SK-N-SH (cell line): ENCODE data around the gene CAV1. TPM values are rescaled to one million over a fixed set of nuclear protein-coding genes. Genes with fewer than 3 reads are reported as not detected.
"Not testable (repeated sequence)": the region's sequence is repeated elsewhere in the genome, so short reads cannot be mapped to it uniquely, and the experiment has no call there.

Source experiments
- CTCF ChIA-PET: fragments of 300-600, 350-600 bp; formaldehyde crosslinking; extraction: SDS; loops from one replicate; lab custom pipeline; 2021; lab: Yijun Ruan, JAX
- POLR2A ChIA-PET: fragments of 350-600 bp; sonication (Branson Sonifier 250); formaldehyde crosslinking; extraction: SDS; loops from one replicate; lab custom pipeline; 2020; ENCODE audit warnings: antibody characterized with exemption, inconsistent platforms; lab: Yijun Ruan, JAX
- DNase-seq: peaks from one replicate; pipeline ENCODE4 v3.0.0; 2012
- H2AFZ ChIP-seq: fragments of 200-600 bp; sonication (generic); 2 replicates; pipeline ENCODE4 v1.8.1; 2016; ENCODE audit warnings: antibody characterized with exemption, mild to moderate bottlenecking, low read depth
- H3F3A ChIP-seq: fragments of 200-600 bp; sonication (generic); replicated peaks from 2 replicates; pipeline ENCODE3; 2016; ENCODE audit warnings: antibody characterized with exemption, mild to moderate bottlenecking; ENCODE audit not compliant: insufficient read depth
- H3K27ac ChIP-seq, 2 experiments: fragments of 200-500 bp in 1 of 2; fragments of 200-600 bp in 1 of 2; sonication (Bioruptor generic) in 1 of 2; sonication (generic), shearing (Covaris generic) in 1 of 2; 2 replicates each; pipeline versions ENCODE4 v1.5.1 to v1.6.1; 2014 to 2016; ENCODE audit warnings: low read depth in 2 of 2, inconsistent platforms in 1 of 2, low read length in 1 of 2, mild to moderate bottlenecking in 1 of 2, mixed read lengths in 1 of 2
- H3K27me3 ChIP-seq: fragments of 200-600 bp; sonication (generic), shearing (Covaris generic); 2 replicates; pipeline ENCODE4 v1.6.1; 2016; ENCODE audit warnings: mixed run types; ENCODE audit not compliant: insufficient read depth
- H3K36me3 ChIP-seq, 2 experiments: fragments of 200-500 bp in 1 of 2; fragments of 200-600 bp in 1 of 2; sonication (Bioruptor generic) in 1 of 2; sonication (generic) in 1 of 2; replicated peaks in 1 of 2; 2 replicates each; pipeline versions ENCODE3 to v1.5.1; 2014 to 2016; ENCODE audit warnings: low read length in 1 of 2, mild to moderate bottlenecking in 1 of 2; ENCODE audit not compliant: insufficient read depth in 2 of 2, control insufficient read depth in 1 of 2
- H3K4me1 ChIP-seq, 2 experiments: fragments of 200-500 bp in 1 of 2; fragments of 200-600 bp in 1 of 2; sonication (Bioruptor generic) in 1 of 2; sonication (generic), shearing (Covaris generic) in 1 of 2; 2 replicates each; pipeline versions ENCODE4 v1.5.1 to v1.6.1; 2014 to 2016; ENCODE audit warnings: low read depth in 1 of 2, low read length in 1 of 2, mixed run types in 1 of 2; ENCODE audit not compliant: insufficient read depth in 2 of 2, control insufficient read depth in 1 of 2
- H3K4me2 ChIP-seq: fragments of 200-600 bp; sonication (generic), shearing (Covaris generic); 2 replicates; pipeline ENCODE4 v1.6.1; 2017; ENCODE audit warnings: mixed run types
- H3K4me3 ChIP-seq, 2 experiments: fragments of 200-500 bp in 1 of 2; fragments of 200-600 bp in 1 of 2; sonication (Bioruptor generic) in 1 of 2; sonication (generic), shearing (Covaris generic) in 1 of 2; 2 replicates each; pipeline versions ENCODE4 v1.5.1 to v1.8.1; 2014 to 2016; ENCODE audit warnings: low read depth in 2 of 2, inconsistent platforms in 1 of 2, low read length in 1 of 2, mild to moderate bottlenecking in 1 of 2, mixed read lengths in 1 of 2, moderate library complexity in 1 of 2
- H3K79me2 ChIP-seq: fragments of 200-600 bp; sonication (generic); 2 replicates; pipeline ENCODE4 v1.8.1; 2017; ENCODE audit warnings: mild to moderate bottlenecking; ENCODE audit not compliant: insufficient read depth
- H3K9ac ChIP-seq: fragments of 200-600 bp; sonication (generic); 2 replicates; pipeline ENCODE4 v1.6.1; 2017; ENCODE audit warnings: mixed run types
- H3K9me2 ChIP-seq: fragments of 200-600 bp; sonication (generic); 2 replicates; pipeline ENCODE4 v1.6.1; 2017; ENCODE audit warnings: mixed run types
- H3K9me3 ChIP-seq: fragments of 200-600 bp; sonication (generic); 2 replicates; pipeline ENCODE4 v1.6.1; 2017; ENCODE audit warnings: mixed run types, mild to moderate bottlenecking, moderate library complexity
- H4K20me1 ChIP-seq: fragments of 200-600 bp; sonication (generic); 2 replicates; pipeline ENCODE4 v1.6.1; 2017; ENCODE audit warnings: mild to moderate bottlenecking, mixed run types; ENCODE audit not compliant: insufficient read depth
- ELF1 ChIP-seq: IDR thresholded peaks from 2 replicates; pipeline ENCODE4 v1.4.0; 2012
- EP300 ChIP-seq, 2 experiments: IDR thresholded peaks; 2 replicates each; pipeline versions ENCODE4 v1.4.0 to v1.6.1; 2012; ENCODE audit warnings: borderline replicate concordance in 1 of 2, low read depth in 1 of 2, low read length in 1 of 2
- FOSL2 ChIP-seq: IDR thresholded peaks from 2 replicates; pipeline ENCODE4 v1.4.0; 2012; ENCODE audit warnings: low read depth, mild to moderate bottlenecking, moderate library complexity, borderline replicate concordance
- GABPA ChIP-seq: IDR thresholded peaks from 2 replicates; pipeline ENCODE4 v1.4.0; 2012; ENCODE audit warnings: low read depth, mild to moderate bottlenecking
- MEF2A ChIP-seq: IDR thresholded peaks from 2 replicates; pipeline ENCODE4 v1.4.0; 2012; ENCODE audit warnings: low read depth, borderline replicate concordance
- MXI1 ChIP-seq: IDR thresholded peaks from 2 replicates; pipeline ENCODE4 v1.6.1; 2012; ENCODE audit warnings: mild to moderate bottlenecking, low read depth, low read length, improper control_type of control experiment
- NFIC ChIP-seq: IDR thresholded peaks from 2 replicates; pipeline ENCODE4 v1.4.0; 2012; ENCODE audit warnings: borderline replicate concordance
- POLR2AphosphoS5 ChIP-seq: IDR thresholded peaks from 2 replicates; pipeline ENCODE4 v1.6.1; 2012; ENCODE audit warnings: low read depth, low read length
- RCOR1 ChIP-seq: fragments of 150-350 bp; IDR thresholded peaks from 2 replicates; pipeline ENCODE4 v1.6.1; 2017; ENCODE audit warnings: antibody characterized with exemption, low read length
- RXRA ChIP-seq: IDR thresholded peaks from 2 replicates; pipeline ENCODE4 v1.4.0; 2012; ENCODE audit warnings: low read depth, mild to moderate bottlenecking, borderline replicate concordance
- TCF12 ChIP-seq: IDR thresholded peaks from 2 replicates; pipeline ENCODE4 v1.4.0; 2012
- YY1 ChIP-seq: IDR thresholded peaks from 2 replicates; pipeline ENCODE4 v1.4.0; 2012; ENCODE audit warnings: low read depth, mild to moderate bottlenecking
- WGBS: methylation state at CpG from one replicate; pipeline ENCODE4 v1.1.6; 2017; ENCODE audit warnings: low lambda C conversion rate; 5-methylcytosine and 5-hydroxymethylcytosine counted together
- polyA plus RNA-seq, 3 experiments: library from polyadenylated mRNA; depleted of rRNA; stranded (reverse); fragments of >200 nt; gene quantifications; 2 replicates each; pipeline ENCODE4 v1.2.3, GENCODE V29; 2012
- TF ChIP-seq, protein P1 (sequence below): IDR thresholded peaks from 2 replicates; pipeline ENCODE4; 2012
- TF ChIP-seq, protein P2 (sequence below): IDR thresholded peaks from 2 replicates; pipeline ENCODE4 v1.4.0; 2012; ENCODE audit warnings: low read depth, borderline replicate concordance
- TF ChIP-seq, protein P3 (sequence below): fragments of 150-350 bp; IDR thresholded peaks from 2 replicates; pipeline ENCODE4 v1.6.1; 2016; ENCODE audit warnings: mild to moderate bottlenecking, low read depth, low read length
- TF ChIP-seq, protein P4 (sequence below): fragments of 200-600 bp; sonication (generic); IDR thresholded peaks from 2 replicates; pipeline ENCODE4 v1.6.1; 2017; ENCODE audit warnings: antibody characterized with exemption, mild to moderate bottlenecking, moderate library complexity

The CAV1 gene
- polyA plus RNA-seq, 1 of the 3 experiments (the other 2 are of a cell fraction), result 968 TPM

DNA sequence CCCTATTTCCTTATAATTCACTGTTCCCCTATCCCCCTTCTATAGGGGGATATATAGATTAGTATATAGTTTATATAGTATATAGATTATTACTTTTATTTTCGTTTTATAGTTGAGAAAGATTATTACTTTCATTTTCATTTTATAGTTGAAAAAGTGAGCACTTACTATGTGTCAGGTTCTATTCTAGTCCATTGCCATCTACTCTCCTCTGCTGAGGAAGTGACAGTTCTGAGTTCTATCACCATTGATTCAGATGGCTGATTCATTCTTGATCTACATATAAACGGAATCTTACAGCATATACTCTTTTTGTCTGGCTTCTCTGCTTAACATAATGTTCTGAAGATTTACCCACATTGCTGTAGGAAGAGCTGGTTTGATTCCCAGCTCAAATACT, 46.0 kb upstream of the CAV1 start (continued):
- TF ChIP-seq, protein P1, sequence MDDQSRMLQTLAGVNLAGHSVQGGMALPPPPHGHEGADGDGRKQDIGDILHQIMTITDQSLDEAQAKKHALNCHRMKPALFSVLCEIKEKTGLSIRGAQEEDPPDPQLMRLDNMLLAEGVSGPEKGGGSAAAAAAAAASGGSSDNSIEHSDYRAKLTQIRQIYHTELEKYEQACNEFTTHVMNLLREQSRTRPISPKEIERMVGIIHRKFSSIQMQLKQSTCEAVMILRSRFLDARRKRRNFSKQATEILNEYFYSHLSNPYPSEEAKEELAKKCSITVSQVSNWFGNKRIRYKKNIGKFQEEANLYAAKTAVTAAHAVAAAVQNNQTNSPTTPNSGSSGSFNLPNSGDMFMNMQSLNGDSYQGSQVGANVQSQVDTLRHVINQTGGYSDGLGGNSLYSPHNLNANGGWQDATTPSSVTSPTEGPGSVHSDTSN, result no peak
- TF ChIP-seq RCOR1 (no peak), RXRA (no peak)

DNA sequence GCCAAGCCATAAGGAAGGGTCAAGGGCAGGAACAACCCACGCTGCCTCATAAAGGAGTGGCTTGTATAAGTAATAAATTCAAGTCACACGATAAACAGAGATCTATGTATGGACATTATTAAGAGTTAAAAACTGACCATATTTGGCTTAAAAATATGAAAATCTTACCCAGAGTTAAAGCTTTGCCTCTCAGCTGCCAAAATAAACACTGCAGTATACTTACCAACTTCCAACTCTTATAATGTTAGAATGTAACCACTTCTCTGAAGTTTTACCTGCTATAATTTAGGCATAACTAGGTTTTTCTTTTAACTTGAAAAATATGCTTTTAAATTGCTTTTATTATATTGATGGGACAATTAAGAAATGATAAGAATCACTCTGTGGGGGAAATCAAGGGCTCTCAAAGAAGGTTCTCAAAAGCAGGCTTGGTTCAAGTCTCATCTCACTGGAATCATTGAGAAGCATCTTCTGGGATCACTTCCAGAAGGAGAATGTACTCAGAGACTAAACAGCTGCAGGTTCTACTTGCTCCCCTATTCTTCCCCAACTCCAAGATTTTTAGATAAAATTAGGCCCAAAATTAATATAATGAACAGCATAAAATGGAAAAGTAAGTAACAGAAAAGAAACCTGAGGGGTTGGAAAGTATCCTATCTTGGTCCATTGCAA, 41.4 kb upstream of the CAV1 start:
- Histone ChIP-seq H3K79me2 (no peaks in the 10 kb centered on the region), H3K27ac (peak overlapping the region; percentile 49 to 74; a peak in 3 of 4 replicates), H3K4me3 (no peak overlapping the region), H3K4me1 (peaks cover 4 to 5% of the 10 kb centered on the region in 2 experiments; a peak in 3 of 4 replicates), H3K9me3 (no peaks in the 10 kb centered on the region), H3K9ac (no peak overlapping the region), H2AFZ (no peak overlapping the region), H3K36me3 (no peaks in the 10 kb centered on the region), H3K4me2 (peak overlapping the region; percentile 20), H3K27me3 (no peaks in the 10 kb centered on the region), H4K20me1 (no peaks in the 10 kb centered on the region), H3K9me2 (no peaks in the 10 kb centered on the region), H3F3A (peaks cover 24% of the 10 kb centered on the region)
- peak; percentile 55; the same call in 1 of the 2 replicates for TF ChIP-seq NFIC
- TF ChIP-seq MEF2A, result no peak
- no peak; a peak in 1 of 4 replicates for TF ChIP-seq EP300 (IDR thresholded peaks at IDR 0.05; ENCODE audit: borderline replicate concordance in 1 of 2, low read depth in 1 of 2, low read length in 1 of 2)
- TF ChIP-seq, protein P2, sequence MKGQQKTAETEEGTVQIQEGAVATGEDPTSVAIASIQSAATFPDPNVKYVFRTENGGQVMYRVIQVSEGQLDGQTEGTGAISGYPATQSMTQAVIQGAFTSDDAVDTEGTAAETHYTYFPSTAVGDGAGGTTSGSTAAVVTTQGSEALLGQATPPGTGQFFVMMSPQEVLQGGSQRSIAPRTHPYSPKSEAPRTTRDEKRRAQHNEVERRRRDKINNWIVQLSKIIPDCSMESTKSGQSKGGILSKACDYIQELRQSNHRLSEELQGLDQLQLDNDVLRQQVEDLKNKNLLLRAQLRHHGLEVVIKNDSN, result no peak
- peak; percentile 60 for TF ChIP-seq TCF12
- no peak for TF ChIP-seq ELF1
- TF ChIP-seq YY1, result no peak
- TF ChIP-seq GABPA, result no peak
- TF ChIP-seq, protein P3, sequence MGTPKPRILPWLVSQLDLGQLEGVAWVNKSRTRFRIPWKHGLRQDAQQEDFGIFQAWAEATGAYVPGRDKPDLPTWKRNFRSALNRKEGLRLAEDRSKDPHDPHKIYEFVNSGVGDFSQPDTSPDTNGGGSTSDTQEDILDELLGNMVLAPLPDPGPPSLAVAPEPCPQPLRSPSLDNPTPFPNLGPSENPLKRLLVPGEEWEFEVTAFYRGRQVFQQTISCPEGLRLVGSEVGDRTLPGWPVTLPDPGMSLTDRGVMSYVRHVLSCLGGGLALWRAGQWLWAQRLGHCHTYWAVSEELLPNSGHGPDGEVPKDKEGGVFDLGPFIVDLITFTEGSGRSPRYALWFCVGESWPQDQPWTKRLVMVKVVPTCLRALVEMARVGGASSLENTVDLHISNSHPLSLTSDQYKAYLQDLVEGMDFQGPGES, result no peak
- no peak; the same call in 1 of the 2 replicates for TF ChIP-seq POLR2AphosphoS5
- no peak for TF ChIP-seq FOSL2
- TF ChIP-seq, protein P4, sequence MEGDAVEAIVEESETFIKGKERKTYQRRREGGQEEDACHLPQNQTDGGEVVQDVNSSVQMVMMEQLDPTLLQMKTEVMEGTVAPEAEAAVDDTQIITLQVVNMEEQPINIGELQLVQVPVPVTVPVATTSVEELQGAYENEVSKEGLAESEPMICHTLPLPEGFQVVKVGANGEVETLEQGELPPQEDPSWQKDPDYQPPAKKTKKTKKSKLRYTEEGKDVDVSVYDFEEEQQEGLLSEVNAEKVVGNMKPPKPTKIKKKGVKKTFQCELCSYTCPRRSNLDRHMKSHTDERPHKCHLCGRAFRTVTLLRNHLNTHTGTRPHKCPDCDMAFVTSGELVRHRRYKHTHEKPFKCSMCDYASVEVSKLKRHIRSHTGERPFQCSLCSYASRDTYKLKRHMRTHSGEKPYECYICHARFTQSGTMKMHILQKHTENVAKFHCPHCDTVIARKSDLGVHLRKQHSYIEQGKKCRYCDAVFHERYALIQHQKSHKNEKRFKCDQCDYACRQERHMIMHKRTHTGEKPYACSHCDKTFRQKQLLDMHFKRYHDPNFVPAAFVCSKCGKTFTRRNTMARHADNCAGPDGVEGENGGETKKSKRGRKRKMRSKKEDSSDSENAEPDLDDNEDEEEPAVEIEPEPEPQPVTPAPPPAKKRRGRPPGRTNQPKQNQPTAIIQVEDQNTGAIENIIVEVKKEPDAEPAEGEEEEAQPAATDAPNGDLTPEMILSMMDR, result no peak
- no peak for TF ChIP-seq MXI1
- TF ChIP-seq, protein P1, result 0 out of 2 replicates have a peak, but pooled peaks have one; percentile 31
- TF ChIP-seq RCOR1, result no peak
- WGBS, result 22% methylated on average over 2 of the region's 2 CpGs
- ChIA-PET CTCF (no interaction called here), POLR2A (interaction anchor here (0.6 kb wide), 1 partner anchor 19 kb away, joined by 3 read pairs; no protein-coding TSS in a partner anchor)
- DNase-seq, result no peak

DNA sequence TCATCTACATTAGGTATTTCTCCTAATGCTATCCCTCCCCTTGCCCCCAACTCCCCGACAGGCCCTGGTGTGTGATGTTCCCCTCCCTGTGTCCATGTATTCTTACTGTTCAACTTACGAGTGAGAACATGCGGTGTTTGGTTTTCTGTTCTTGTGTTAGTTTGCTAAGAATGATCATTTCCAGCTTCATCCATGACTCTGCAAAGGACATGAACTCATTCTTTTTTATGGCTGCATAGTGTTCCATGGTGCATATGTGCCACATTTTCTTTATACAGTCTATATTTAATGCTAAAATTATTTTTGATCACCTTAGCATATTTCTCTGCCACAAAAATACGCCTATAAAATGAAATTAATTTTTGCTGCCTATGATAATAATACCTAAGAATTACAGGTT, 40.4 kb upstream of the CAV1 start:
- H3K36me3 ChIP-seq, H3K4me2 ChIP-seq, CTCF ChIA-PET, H3K9me3 ChIP-seq, H3K79me2 ChIP-seq, H3K27ac ChIP-seq, H3K9ac ChIP-seq, H3K27me3 ChIP-seq, H3K9me2 ChIP-seq, H3K4me3 ChIP-seq, H2AFZ ChIP-seq, DNase-seq, H4K20me1 ChIP-seq, H3K4me1 ChIP-seq: not testable (repeated sequence)
- H3F3A ChIP-seq, result peaks cover 22% of the 10 kb centered on the region
- POLR2A ChIA-PET, result interaction anchor here (0.6 kb wide), 1 partner anchor 20 kb away, joined by 3 read pairs; no protein-coding TSS in a partner anchor
- 58% methylated on average over 4 of the region's 4 CpGs for WGBS
